Esophagus squamous epithelium (tissue), 5 donors: ENCODE data around the gene SH3GL3. TPM values are rescaled to one million over a fixed set of nuclear protein-coding genes. Genes with fewer than 3 reads are reported as not detected.

Experiments
- DNase-seq: peaks from one replicate; lab custom pipeline; 2025; lab: John Stamatoyannopoulos, UW
- H3K27ac ChIP-seq, 4 donors: fragments of 200-600 bp; sonication (generic); one replicate each; pipeline ENCODE4 v1.5.1; 2016 to 2019; ENCODE audit warnings: mild to moderate bottlenecking in 1 of 4
- H3K27me3 ChIP-seq, 4 donors: fragments of 200-600 bp; sonication (generic); 1 replicate in 3 of 4; 2 replicates in 1 of 4; pipeline versions ENCODE4 v1.5.1 to v1.6.0; 2017 to 2021; ENCODE audit warnings: antibody characterized with exemption in 1 of 4
- H3K36me3 ChIP-seq, 3 donors: fragments of 200-600 bp; sonication (generic); one replicate each; pipeline ENCODE4 v1.5.1; 2016 to 2019
- H3K4me1 ChIP-seq, 3 donors: fragments of 200-600 bp; sonication (generic); one replicate each; pipeline ENCODE4 v1.5.1; 2017 to 2019
- H3K4me3 ChIP-seq, 4 donors: fragments of 200-600 bp; sonication (generic); 1 replicate in 3 of 4; 2 replicates in 1 of 4; pipeline ENCODE4 v1.5.1; 2016 to 2019; ENCODE audit warnings: mild to moderate bottlenecking in 2 of 4, moderate library complexity in 1 of 4
- H3K9me3 ChIP-seq, 3 donors: fragments of 200-600 bp; sonication (generic); one replicate each; pipeline ENCODE4 v1.5.1; 2016 to 2019
- CTCF ChIP-seq, 6 experiments: fragments of 450-650 bp in 4 of 6; fragments of 200-600 bp in 2 of 6; sonication (generic) in 2 of 6; IDR thresholded peaks; one replicate each; pipeline ENCODE4 v1.5.1; 2016 to 2019; ENCODE audit warnings: antibody characterized with exemption in 6 of 6, mild to moderate bottlenecking in 4 of 6, moderate library complexity in 4 of 6
- POLR2A ChIP-seq, 4 donors: fragments of 450-650 bp; IDR thresholded peaks; one replicate each; pipeline ENCODE4 v1.6.1; 2017; ENCODE audit warnings: antibody characterized with exemption in 4 of 4, mild to moderate bottlenecking in 4 of 4, moderate library complexity in 3 of 4
- WGBS, 2 donors: methylation state at CpG; one replicate each; pipeline ENCODE4 v1.1.5; 2018; 5-methylcytosine and 5-hydroxymethylcytosine counted together
- intact Hi-C: fragments of 100-400 bp; cut with DNase I; formaldehyde crosslinking; loops from one replicate; pipeline ENCODE4 v1.15.0; 2022
- total RNA-seq, 4 donors: library from RNA; depleted of rRNA; stranded (reverse); fragments of >200 nt; gene quantifications; one replicate each; pipeline ENCODE4 v1.1.0, GENCODE V29; 2016
- donor health status: DM: yes; HTN: yes; CAD: no.

SH3GL3 gene
- total RNA-seq, 4 donors from 2014 or later = 0.57 to 5.7 (median 2.1) TPM

GRCh38 chr15:83435202-83435601 is 11.9 kb upstream of the SH3GL3 start:
- TF ChIP-seq POLR2A (IDR thresholded peaks at IDR 0.05) (no peak), CTCF (IDR thresholded peaks at IDR 0.05) (no peak)
- DNase-seq = no peak
- no peak overlapping the region for H3K4me3 ChIP-seq
- H3K27ac ChIP-seq = no peak overlapping the region
- peaks cover 0 to 21% (median 0%) of the 10 kb centered on the region in 4 donors for H3K27me3 ChIP-seq
- H3K4me1 ChIP-seq = no peaks in the 10 kb centered on the region
- H3K9me3 ChIP-seq = no peaks in the 10 kb centered on the region
- 44 to 61% methylated on average over 3 to 6 of the region's 8 CpGs for WGBS, 2 donors
- no peaks in the 10 kb centered on the region for H3K36me3 ChIP-seq
- intact Hi-C loops = loop anchor here (5.0 kb wide), 1 partner anchor 183 kb away; no protein-coding TSS in a partner anchor

- no peaks in the 10 kb centered on the region for H3K9me3 ChIP-seq
- TF ChIP-seq CTCF (IDR thresholded peaks at IDR 0.05) (no peak), POLR2A (IDR thresholded peaks at IDR 0.05) (no peak)
- no peaks in the 10 kb centered on the region for H3K36me3 ChIP-seq
- intact Hi-C loops = loop anchor here (5.0 kb wide), 1 partner anchor 183 kb away; no protein-coding TSS in a partner anchor
- H3K27ac ChIP-seq = no peak overlapping the region
- H3K27me3 ChIP-seq = peaks cover 0 to 21% (median 0%) of the 10 kb centered on the region in 4 donors
- WGBS, 2 donors = 77 to 79% methylated on average over 8 of the region's 8 CpGs
- H3K4me3 ChIP-seq = no peak overlapping the region
- no peaks in the 10 kb centered on the region for H3K4me1 ChIP-seq
- no peak for DNase-seq
Observed at GRCh38 chr15:83435782-83436181, 11.4 kb upstream of the SH3GL3 start.

GRCh38 chr15:83436513-83437158 is 10.5 kb upstream of the SH3GL3 start:
- Histone ChIP-seq H3K4me3 (no peak overlapping the region), H3K27ac (no peak overlapping the region), H3K9me3 (no peaks in the 10 kb centered on the region), H3K4me1 (no peaks in the 10 kb centered on the region), H3K36me3 (no peaks in the 10 kb centered on the region), H3K27me3 (peaks cover 0 to 21% (median 0%) of the 10 kb centered on the region in 4 donors)
- TF ChIP-seq POLR2A (IDR thresholded peaks at IDR 0.05) (no peak), CTCF (IDR thresholded peaks at IDR 0.05) (peak in 5 of 6 experiments; percentile 31 to 71 (median 34))
- intact Hi-C loops = loop anchor here (5.0 kb wide), 1 partner anchor 184 kb away; no protein-coding TSS in a partner anchor
- DNase-seq = no peak
- 5 to 17% methylated on average over 5 to 6 of the region's 6 CpGs for WGBS, 2 donors

- no peaks in the 10 kb centered on the region for H3K9me3 ChIP-seq
- 71 to 75% methylated on average over 5 of the region's 5 CpGs for WGBS, 2 donors
- intact Hi-C loops = no loop called here
- H3K4me3 ChIP-seq = no peak overlapping the region
- peaks cover 0 to 31% (median 0%) of the 10 kb centered on the region in 4 donors for H3K27me3 ChIP-seq
- TF ChIP-seq CTCF (IDR thresholded peaks at IDR 0.05) (no peak), POLR2A (IDR thresholded peaks at IDR 0.05) (no peak)
- no peaks in the 10 kb centered on the region for H3K36me3 ChIP-seq
- no peak for DNase-seq
- peaks cover 7 to 21% (median 13%) of the 10 kb centered on the region in 3 donors for H3K4me1 ChIP-seq
- no peak overlapping the region for H3K27ac ChIP-seq
Observed at GRCh38 chr15:83443076-83443847, 3.9 kb upstream of the SH3GL3 start.

- peaks cover 7 to 21% (median 13%) of the 10 kb centered on the region in 3 donors for H3K4me1 ChIP-seq
- DNase-seq = no peak
- H3K36me3 ChIP-seq = no peaks in the 10 kb centered on the region
- TF ChIP-seq POLR2A (IDR thresholded peaks at IDR 0.05) (no peak), CTCF (IDR thresholded peaks at IDR 0.05) (no peak)
- intact Hi-C loops = loop anchor here (5.0 kb wide), 1 partner anchor 112 kb away; no protein-coding TSS in a partner anchor
- no peak overlapping the region for H3K4me3 ChIP-seq
- no peak overlapping the region for H3K27ac ChIP-seq
- peaks cover 0 to 44% (median 0%) of the 10 kb centered on the region in 4 donors for H3K27me3 ChIP-seq
- no peaks in the 10 kb centered on the region for H3K9me3 ChIP-seq
Observed at GRCh38 chr15:83444936-83445335, 2.2 kb upstream of the SH3GL3 start.
